ENCODE results near the gene EOMES. TPM values are rescaled to one million over a fixed set of nuclear protein-coding genes. Genes with fewer than 3 reads are reported as not detected.

Gene EOMES
- polyA plus RNA-seq, 1 donor (not counting 4 experiments of a cell fraction or from before 2014, with no cell fraction given): 1.6 TPM

DNA sequence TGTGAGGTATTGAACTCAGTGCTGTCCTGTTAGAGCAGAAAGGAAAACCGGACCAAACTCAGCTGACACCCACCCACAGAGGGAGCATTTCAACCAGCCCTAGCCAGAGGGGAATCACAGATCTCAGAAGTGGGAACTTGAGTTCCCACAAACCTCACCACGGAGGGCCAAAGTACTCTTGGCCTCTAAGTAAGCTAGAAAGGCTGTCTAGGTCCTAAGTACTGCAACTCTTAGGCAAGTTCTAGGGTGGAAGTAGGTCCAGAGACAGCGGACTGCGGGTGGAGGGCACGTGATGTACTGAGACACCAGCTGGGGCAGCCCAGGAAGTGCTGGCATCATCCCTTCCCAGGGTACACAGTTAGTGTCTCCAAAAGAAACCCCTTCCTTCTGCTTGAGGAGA lies 34.1 kb downstream of the EOMES start:
- H3K4me1 ChIP-seq (ENCODE audit: control insufficient read depth, extremely low read depth, insufficient read depth, low read length): no peaks in the 10 kb centered on the region
- no peak overlapping the region for H3K4me3 ChIP-seq (ENCODE audit: control insufficient read depth in 2 of 3, extremely low read depth in 1 of 3, insufficient read depth in 2 of 3, low read depth in 1 of 3, low read length in 3 of 3)
- no peak overlapping the region for H2AFZ ChIP-seq (ENCODE audit: control insufficient read depth, low read length)
- H3K27ac ChIP-seq (ENCODE audit: control insufficient read depth, insufficient read depth, low read length): no peak overlapping the region
- H3K9ac ChIP-seq (ENCODE audit: control insufficient read depth, extremely low read depth, insufficient read depth, low read length): no peak overlapping the region
- no peak for FAIRE-seq
- H3K4me2 ChIP-seq (ENCODE audit: control insufficient read depth, extremely low read depth, insufficient read depth, low read depth, low read length): no peak overlapping the region
- no peak for DNase-seq (ENCODE audit: low read depth, low spot score)
- H4K20me1 ChIP-seq (ENCODE audit: control insufficient read depth, extremely low read depth, insufficient read depth, low read length): no peaks in the 10 kb centered on the region
- H3K9me1 ChIP-seq (ENCODE audit: control insufficient read depth, extremely low read depth, insufficient read depth, low read length): no peaks in the 10 kb centered on the region
- dilution Hi-C loops (cut with MboI; ENCODE audit: extremely low pct_ligation_motif_present, low sequenced_read_pairs): no loop called here
- H3K9me3 ChIP-seq (ENCODE audit: control insufficient read depth, low read depth, low read length): no peaks in the 10 kb centered on the region
- no peaks in the 10 kb centered on the region for H3K27me3 ChIP-seq (ENCODE audit: control insufficient read depth, extremely low read depth, insufficient read depth, low read length)
- H3K79me2 ChIP-seq (ENCODE audit: control insufficient read depth, insufficient read depth, low read length): no peaks in the 10 kb centered on the region
- TF ChIP-seq EZH2 (IDR thresholded peaks at IDR 0.05; ENCODE audit: low read length): no peak
- TF ChIP-seq, protein P1, sequence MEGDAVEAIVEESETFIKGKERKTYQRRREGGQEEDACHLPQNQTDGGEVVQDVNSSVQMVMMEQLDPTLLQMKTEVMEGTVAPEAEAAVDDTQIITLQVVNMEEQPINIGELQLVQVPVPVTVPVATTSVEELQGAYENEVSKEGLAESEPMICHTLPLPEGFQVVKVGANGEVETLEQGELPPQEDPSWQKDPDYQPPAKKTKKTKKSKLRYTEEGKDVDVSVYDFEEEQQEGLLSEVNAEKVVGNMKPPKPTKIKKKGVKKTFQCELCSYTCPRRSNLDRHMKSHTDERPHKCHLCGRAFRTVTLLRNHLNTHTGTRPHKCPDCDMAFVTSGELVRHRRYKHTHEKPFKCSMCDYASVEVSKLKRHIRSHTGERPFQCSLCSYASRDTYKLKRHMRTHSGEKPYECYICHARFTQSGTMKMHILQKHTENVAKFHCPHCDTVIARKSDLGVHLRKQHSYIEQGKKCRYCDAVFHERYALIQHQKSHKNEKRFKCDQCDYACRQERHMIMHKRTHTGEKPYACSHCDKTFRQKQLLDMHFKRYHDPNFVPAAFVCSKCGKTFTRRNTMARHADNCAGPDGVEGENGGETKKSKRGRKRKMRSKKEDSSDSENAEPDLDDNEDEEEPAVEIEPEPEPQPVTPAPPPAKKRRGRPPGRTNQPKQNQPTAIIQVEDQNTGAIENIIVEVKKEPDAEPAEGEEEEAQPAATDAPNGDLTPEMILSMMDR (optimal IDR thresholded peaks at IDR 0.05 in 1 of 3, IDR thresholded peaks at IDR 0.05 in 1 of 3, conservative IDR thresholded peaks at IDR 0.05 in 1 of 3; ENCODE audit: extremely low read depth in 1 of 3, insufficient read depth in 2 of 3, low read length in 3 of 3): no peak
- H3K36me3 ChIP-seq (ENCODE audit: control insufficient read depth in 2 of 2, extremely low read depth in 1 of 2, insufficient read depth in 2 of 2, low read length in 2 of 2): no peaks in the 10 kb centered on the region

DNA sequence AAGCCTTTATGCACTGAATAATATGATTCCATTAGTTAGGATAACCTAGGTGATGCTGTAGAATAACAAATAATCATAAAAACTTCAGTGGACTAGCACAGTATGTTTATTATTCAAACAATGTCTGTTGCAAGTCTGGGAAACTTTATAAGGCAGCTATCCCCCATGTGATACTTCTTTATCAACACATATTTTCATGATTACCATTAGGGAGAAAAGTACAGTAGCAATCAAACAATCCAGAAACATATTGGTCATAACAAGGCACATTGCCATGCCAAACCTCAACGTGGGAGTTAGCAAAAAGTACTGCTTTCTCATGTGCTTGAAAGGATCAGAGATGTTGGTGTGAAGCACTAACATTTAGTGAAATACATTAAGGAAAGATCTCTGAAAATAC lies 35.5 kb downstream of the EOMES start:
- Histone ChIP-seq H3K4me1 (ENCODE audit: control insufficient read depth, extremely low read depth, insufficient read depth, low read length) (peaks cover under 1% of the 10 kb centered on the region), H3K4me2 (ENCODE audit: control insufficient read depth, extremely low read depth, insufficient read depth, low read depth, low read length) (no peak overlapping the region), H3K9ac (ENCODE audit: control insufficient read depth, extremely low read depth, insufficient read depth, low read length) (no peak overlapping the region), H3K79me2 (ENCODE audit: control insufficient read depth, insufficient read depth, low read length) (no peaks in the 10 kb centered on the region), H2AFZ (ENCODE audit: control insufficient read depth, low read length) (no peak overlapping the region), H4K20me1 (ENCODE audit: control insufficient read depth, extremely low read depth, insufficient read depth, low read length) (no peaks in the 10 kb centered on the region), H3K4me3 (ENCODE audit: control insufficient read depth in 2 of 3, extremely low read depth in 1 of 3, insufficient read depth in 2 of 3, low read depth in 1 of 3, low read length in 3 of 3) (no peak overlapping the region), H3K9me1 (ENCODE audit: control insufficient read depth, extremely low read depth, insufficient read depth, low read length) (no peaks in the 10 kb centered on the region), H3K36me3 (ENCODE audit: control insufficient read depth in 2 of 2, extremely low read depth in 1 of 2, insufficient read depth in 2 of 2, low read length in 2 of 2) (no peaks in the 10 kb centered on the region), H3K27me3 (ENCODE audit: control insufficient read depth, extremely low read depth, insufficient read depth, low read length) (no peaks in the 10 kb centered on the region), H3K9me3 (ENCODE audit: control insufficient read depth, low read depth, low read length) (no peaks in the 10 kb centered on the region), H3K27ac (ENCODE audit: control insufficient read depth, insufficient read depth, low read length) (no peak overlapping the region)
- DNase-seq (ENCODE audit: low read depth, low spot score) (no peak), FAIRE-seq (no peak)
- dilution Hi-C loops (cut with MboI; ENCODE audit: extremely low pct_ligation_motif_present, low sequenced_read_pairs): no loop called here
- no peak for TF ChIP-seq EZH2 (IDR thresholded peaks at IDR 0.05; ENCODE audit: low read length)
- TF ChIP-seq, protein P1 (optimal IDR thresholded peaks at IDR 0.05 in 1 of 3, IDR thresholded peaks at IDR 0.05 in 1 of 3, conservative IDR thresholded peaks at IDR 0.05 in 1 of 3; ENCODE audit: extremely low read depth in 1 of 3, insufficient read depth in 2 of 3, low read length in 3 of 3): no peak

All from keratinocyte (primary cell).